Progenitor cell of endocrine pancreas (in vitro differentiated cells): Measurements from ENCODE around the gene MSRB2. TPM values are rescaled to one million over a fixed set of nuclear protein-coding genes. Genes with fewer than 3 reads are reported as not detected.

Source experiments
- DNase-seq: peaks from one replicate; pipeline ENCODE4 v3.0.0; 2021; ENCODE audit warnings: low spot score; ENCODE audit not compliant: unreplicated experiment
- H3K27ac Mint-ChIP-seq: 2 replicates; pipeline ENCODE4 v1.8.0; 2021; ENCODE audit warnings: mild to moderate bottlenecking, moderate library complexity, mixed read lengths
- H3K27me3 Mint-ChIP-seq: 2 replicates; pipeline ENCODE4 v1.8.0; 2021; ENCODE audit warnings: mixed read lengths
- H3K36me3 Mint-ChIP-seq: 2 replicates; pipeline ENCODE4 v1.8.0; 2022; ENCODE audit warnings: mixed read lengths; ENCODE audit not compliant: insufficient read depth
- H3K4me1 Mint-ChIP-seq: 2 replicates; pipeline ENCODE4 v1.8.0; 2021; ENCODE audit warnings: low read depth, mixed read lengths
- H3K4me3 Mint-ChIP-seq: 2 replicates; pipeline ENCODE4 v1.8.0; 2021; ENCODE audit warnings: low read depth, mild to moderate bottlenecking, moderate library complexity, mixed read lengths
- H3K9me3 Mint-ChIP-seq: 2 replicates; pipeline ENCODE4 v1.8.0; 2021; ENCODE audit warnings: low read depth, mixed read lengths
- total RNA-seq: library from RNA; stranded (reverse); gene quantifications from 2 replicates; pipeline ENCODE4 v1.2.1, GENCODE V29; 2021
- TF ChIP-seq, protein P1 (sequence below): fragments of 200-600 bp; sonication (generic); IDR thresholded peaks from one replicate; pipeline ENCODE4 v1.5.0; 2021; ENCODE audit warnings: antibody characterized with exemption, mild to moderate bottlenecking; ENCODE audit not compliant: unreplicated experiment

Gene MSRB2
- total RNA-seq, 1 donor from 2014 or later, result 29.1 TPM

DNA sequence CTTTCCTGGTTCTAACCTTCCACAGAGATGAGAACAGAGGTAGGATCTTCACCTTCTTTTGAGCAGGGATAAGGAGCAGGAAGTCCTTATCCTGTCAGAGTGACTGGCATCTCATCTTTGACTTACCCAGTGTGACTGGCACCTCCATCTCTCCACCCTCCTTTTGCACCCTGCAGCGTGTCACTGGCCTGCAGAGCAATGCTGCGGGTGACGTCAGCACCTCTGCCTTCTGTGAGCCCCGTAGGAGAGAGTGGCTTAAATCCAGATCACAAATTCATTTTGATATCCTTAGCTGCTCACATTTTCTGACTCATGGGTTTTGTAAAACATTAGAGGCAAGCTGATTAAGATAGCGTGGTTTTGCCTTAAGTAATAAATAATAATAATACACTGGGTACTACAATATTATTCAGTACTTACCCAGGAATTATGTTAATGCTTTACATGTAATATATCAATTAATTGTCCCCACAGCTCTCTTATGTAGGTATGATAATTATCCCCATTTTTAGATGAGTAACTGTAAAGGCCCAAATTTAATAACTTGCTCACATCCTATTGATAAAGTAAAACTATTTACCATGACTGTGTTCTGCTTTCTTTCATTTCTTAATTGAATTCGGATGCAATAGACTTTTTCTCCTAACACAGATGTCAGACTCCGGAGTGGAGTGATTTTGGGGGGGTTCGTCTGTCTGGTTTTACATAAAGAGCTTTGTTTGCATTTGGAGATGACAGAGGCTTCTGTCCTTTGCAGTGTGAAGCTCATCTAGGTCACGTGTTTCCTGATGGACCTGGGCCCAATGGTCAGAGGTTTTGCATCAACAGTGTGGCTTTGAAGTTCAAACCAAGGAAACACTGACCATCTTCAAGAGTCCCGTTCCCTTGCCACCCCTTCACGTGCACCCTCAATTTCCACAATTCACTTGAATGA, 24.9 kb downstream of the MSRB2 start:
- H3K27ac Mint-ChIP-seq, result peak overlapping the region; percentile 52
- no peak overlapping the region for H3K4me3 Mint-ChIP-seq
- H3K9me3 Mint-ChIP-seq, result peaks cover 8% of the 10 kb centered on the region
- no peaks in the 10 kb centered on the region for H3K4me1 Mint-ChIP-seq
- TF ChIP-seq, protein P1, sequence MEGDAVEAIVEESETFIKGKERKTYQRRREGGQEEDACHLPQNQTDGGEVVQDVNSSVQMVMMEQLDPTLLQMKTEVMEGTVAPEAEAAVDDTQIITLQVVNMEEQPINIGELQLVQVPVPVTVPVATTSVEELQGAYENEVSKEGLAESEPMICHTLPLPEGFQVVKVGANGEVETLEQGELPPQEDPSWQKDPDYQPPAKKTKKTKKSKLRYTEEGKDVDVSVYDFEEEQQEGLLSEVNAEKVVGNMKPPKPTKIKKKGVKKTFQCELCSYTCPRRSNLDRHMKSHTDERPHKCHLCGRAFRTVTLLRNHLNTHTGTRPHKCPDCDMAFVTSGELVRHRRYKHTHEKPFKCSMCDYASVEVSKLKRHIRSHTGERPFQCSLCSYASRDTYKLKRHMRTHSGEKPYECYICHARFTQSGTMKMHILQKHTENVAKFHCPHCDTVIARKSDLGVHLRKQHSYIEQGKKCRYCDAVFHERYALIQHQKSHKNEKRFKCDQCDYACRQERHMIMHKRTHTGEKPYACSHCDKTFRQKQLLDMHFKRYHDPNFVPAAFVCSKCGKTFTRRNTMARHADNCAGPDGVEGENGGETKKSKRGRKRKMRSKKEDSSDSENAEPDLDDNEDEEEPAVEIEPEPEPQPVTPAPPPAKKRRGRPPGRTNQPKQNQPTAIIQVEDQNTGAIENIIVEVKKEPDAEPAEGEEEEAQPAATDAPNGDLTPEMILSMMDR, result no peak
- no peak for DNase-seq
- peaks cover 29% of the 10 kb centered on the region for H3K36me3 Mint-ChIP-seq
- H3K27me3 Mint-ChIP-seq, result no peaks in the 10 kb centered on the region

DNA sequence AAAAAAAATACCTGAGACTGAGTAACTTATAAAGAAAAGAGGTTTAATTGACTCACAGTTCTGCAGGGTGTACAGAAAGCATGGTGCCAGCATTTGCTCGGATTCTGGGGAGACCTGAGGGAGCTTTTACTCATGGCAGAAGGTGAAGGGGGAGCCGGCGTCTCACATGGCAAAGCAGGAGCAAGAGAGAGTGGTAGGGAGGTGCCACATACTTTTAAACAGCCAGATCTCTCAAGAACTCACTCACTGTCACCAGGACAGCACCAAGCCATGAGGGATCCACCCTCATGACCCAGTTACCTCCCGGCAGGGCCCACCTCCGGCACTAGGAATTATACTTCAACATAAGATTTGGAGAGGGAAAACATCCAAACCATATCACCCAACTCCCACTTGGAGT, 25.8 kb downstream of the MSRB2 start:
- Mint-ChIP-seq H3K9me3 (peaks cover 8% of the 10 kb centered on the region), H3K36me3 (peaks cover 32% of the 10 kb centered on the region), H3K4me1 (no peaks in the 10 kb centered on the region), H3K27ac (no peak overlapping the region), H3K27me3 (no peaks in the 10 kb centered on the region), H3K4me3 (no peak overlapping the region)
- DNase-seq, result no peak
- TF ChIP-seq, protein P1, result no peak

DNA sequence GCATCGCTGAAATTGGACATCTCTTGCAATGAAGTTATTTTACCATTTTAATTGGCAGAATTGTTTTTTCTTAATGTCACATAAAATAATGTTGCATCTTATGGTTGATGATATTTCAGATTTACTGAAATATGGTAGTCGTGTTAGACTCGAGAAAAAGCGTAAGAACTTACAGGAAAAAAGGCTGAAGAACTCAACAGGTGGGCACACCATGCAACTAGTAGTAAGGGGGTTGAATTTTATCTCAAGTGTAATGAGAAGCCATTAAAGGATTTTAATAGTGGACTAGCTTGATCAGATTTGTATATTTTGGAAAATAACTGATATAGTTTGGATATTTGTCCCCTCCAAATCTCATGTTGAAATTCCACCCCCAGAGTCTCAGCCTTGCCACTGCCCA, 41.1 kb downstream of the MSRB2 start:
- no peak overlapping the region for H3K27ac Mint-ChIP-seq
- H3K27me3 Mint-ChIP-seq, result peaks cover 4% of the 10 kb centered on the region
- no peaks in the 10 kb centered on the region for H3K4me1 Mint-ChIP-seq
- H3K9me3 Mint-ChIP-seq, result peaks cover 19% of the 10 kb centered on the region
- no peak for DNase-seq
- peaks cover 25% of the 10 kb centered on the region for H3K36me3 Mint-ChIP-seq
- TF ChIP-seq, protein P1, result no peak
- H3K4me3 Mint-ChIP-seq, result no peak overlapping the region

DNA sequence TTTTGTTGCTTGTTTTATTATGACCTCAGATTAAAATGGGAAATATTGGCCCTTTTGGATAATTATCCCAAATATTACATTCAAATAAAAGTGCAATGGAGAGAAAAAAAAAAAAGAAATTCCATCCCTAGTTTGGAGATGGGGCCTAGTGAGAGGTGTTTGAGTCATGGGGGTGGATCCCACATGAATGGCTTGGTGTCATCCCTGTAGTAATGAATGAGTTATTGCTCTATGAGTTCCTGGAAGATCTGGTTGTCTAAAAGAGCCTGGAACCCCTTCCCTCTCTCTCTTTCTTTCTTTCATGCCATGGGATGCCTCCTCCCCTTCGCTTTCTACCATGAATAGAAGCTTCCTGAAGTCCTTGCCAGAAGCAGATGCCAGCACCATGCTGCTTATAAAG, 44.3 kb downstream of the MSRB2 start:
- Mint-ChIP-seq H3K9me3 (peaks cover 19% of the 10 kb centered on the region), H3K36me3 (peaks cover 17% of the 10 kb centered on the region), H3K4me3 (no peak overlapping the region), H3K4me1 (no peaks in the 10 kb centered on the region), H3K27me3 (peaks cover 4% of the 10 kb centered on the region), H3K27ac (no peak overlapping the region)
- DNase-seq, result no peak
- TF ChIP-seq, protein P1, result no peak

DNA sequence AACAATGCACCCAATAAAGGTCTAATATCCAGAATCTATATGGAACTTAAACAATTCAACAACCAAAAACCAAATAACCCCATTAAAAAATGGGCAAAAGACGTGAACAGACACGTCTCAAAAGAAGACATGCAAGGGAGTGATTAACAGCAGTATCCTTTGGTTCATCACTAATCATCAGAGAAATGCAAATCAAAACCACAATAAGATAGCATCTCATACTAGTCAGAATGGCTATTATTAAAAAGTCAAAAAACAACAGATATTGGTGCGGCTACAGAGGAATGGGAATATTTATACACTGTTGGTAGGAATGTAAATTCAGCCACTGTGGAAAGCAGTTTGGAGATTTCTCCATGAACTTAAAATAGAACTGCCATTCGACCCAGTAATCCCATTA, 46.6 kb downstream of the MSRB2 start:
- H3K27ac Mint-ChIP-seq, result no peak overlapping the region
- H3K4me3 Mint-ChIP-seq, result no peak overlapping the region
- TF ChIP-seq, protein P1, result no peak
- H3K9me3 Mint-ChIP-seq, result peaks cover 9% of the 10 kb centered on the region
- DNase-seq, result no peak
- H3K36me3 Mint-ChIP-seq, result peaks cover 5% of the 10 kb centered on the region
- no peaks in the 10 kb centered on the region for H3K4me1 Mint-ChIP-seq
- H3K27me3 Mint-ChIP-seq, result peaks cover 7% of the 10 kb centered on the region
